VCaP (cell line): ENCODE results near the gene MIAT.

Experiments
- H3K27ac ChIP-seq: fragments of 450-650 bp; 2 replicates; pipeline ENCODE4 v1.5.1; 2017
- TF ChIP-seq, protein P1 (sequence below): fragments of 450-650 bp; conservative IDR thresholded peaks from 2 replicates; pipeline ENCODE4 v1.5.1; 2017; ENCODE audit warnings: mild to moderate bottlenecking, moderate library complexity

The MIAT gene

DNA sequence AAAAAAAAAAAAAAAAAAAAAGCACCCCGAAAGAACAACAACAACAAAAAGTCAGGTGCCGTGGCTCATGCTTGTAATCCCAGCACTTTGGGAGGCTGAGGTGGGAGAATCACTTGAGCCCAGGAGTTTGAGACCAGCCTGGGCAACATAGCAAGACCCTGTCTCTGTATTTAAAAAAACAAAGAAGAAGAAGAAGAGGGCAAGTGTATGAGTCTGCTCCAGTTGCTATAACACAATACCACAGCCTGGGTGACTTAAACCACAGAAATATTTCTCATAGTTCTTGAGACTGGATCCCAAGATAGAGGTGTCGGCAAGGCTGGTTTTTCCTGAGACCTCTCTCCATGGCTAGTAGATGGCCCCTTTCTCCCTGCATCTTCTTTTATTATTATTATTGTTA lies 23.2 kb upstream of the MIAT start:
- no peak overlapping the region for H3K27ac ChIP-seq
- TF ChIP-seq, protein P1, sequence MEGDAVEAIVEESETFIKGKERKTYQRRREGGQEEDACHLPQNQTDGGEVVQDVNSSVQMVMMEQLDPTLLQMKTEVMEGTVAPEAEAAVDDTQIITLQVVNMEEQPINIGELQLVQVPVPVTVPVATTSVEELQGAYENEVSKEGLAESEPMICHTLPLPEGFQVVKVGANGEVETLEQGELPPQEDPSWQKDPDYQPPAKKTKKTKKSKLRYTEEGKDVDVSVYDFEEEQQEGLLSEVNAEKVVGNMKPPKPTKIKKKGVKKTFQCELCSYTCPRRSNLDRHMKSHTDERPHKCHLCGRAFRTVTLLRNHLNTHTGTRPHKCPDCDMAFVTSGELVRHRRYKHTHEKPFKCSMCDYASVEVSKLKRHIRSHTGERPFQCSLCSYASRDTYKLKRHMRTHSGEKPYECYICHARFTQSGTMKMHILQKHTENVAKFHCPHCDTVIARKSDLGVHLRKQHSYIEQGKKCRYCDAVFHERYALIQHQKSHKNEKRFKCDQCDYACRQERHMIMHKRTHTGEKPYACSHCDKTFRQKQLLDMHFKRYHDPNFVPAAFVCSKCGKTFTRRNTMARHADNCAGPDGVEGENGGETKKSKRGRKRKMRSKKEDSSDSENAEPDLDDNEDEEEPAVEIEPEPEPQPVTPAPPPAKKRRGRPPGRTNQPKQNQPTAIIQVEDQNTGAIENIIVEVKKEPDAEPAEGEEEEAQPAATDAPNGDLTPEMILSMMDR, result no peak

DNA sequence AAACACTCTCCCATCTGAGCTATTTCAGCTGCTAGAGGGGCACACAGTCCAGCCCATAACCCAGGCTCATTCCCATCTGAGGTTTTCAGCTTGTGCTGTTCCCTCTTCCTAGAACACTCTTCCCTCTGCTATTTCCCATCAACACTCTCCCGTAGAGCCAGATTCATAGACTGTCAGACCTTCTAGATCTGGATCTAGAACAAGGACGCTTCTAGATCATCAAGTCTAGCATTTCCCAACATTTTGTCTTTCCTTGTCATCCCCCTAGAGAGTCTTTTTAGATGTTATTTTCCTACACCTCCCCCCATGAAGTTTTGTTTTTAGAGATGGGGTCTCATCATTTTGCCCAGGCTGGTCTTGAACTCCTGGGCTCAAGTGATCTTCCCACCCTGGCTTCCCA lies 22.3 kb upstream of the MIAT start:
- TF ChIP-seq, protein P1, result no peak
- H3K27ac ChIP-seq, result no peak overlapping the region

GRCh38 chr22:26636296-26636695 lies 21.1 kb upstream of the MIAT start:
- no peak overlapping the region for H3K27ac ChIP-seq
- TF ChIP-seq, protein P1, result no peak

- no peak overlapping the region for H3K27ac ChIP-seq
- TF ChIP-seq, protein P1, result no peak
These were observed 14.6 kb upstream of the MIAT start for GRCh38 chr22:26642465-26643417.

GRCh38 chr22:26643418-26644100 lies 13.8 kb upstream of the MIAT start:
- no peak overlapping the region for H3K27ac ChIP-seq
- TF ChIP-seq, protein P1, result no peak

- TF ChIP-seq, protein P1, result no peak
- H3K27ac ChIP-seq, result no peak overlapping the region
These were observed 11.2 kb upstream of the MIAT start for GRCh38 chr22:26646158-26646557.

GRCh38 chr22:26648011-26648497 lies 9.3 kb upstream of the MIAT start:
- no peak overlapping the region for H3K27ac ChIP-seq
- TF ChIP-seq, protein P1, result no peak
